ENCODE data around the gene CEBPA.

Gene CEBPA

GRCh38 chr19:33274663-33275558 lies 27.4 kb downstream of the CEBPA start:
- TF ChIP-seq, protein P1, sequence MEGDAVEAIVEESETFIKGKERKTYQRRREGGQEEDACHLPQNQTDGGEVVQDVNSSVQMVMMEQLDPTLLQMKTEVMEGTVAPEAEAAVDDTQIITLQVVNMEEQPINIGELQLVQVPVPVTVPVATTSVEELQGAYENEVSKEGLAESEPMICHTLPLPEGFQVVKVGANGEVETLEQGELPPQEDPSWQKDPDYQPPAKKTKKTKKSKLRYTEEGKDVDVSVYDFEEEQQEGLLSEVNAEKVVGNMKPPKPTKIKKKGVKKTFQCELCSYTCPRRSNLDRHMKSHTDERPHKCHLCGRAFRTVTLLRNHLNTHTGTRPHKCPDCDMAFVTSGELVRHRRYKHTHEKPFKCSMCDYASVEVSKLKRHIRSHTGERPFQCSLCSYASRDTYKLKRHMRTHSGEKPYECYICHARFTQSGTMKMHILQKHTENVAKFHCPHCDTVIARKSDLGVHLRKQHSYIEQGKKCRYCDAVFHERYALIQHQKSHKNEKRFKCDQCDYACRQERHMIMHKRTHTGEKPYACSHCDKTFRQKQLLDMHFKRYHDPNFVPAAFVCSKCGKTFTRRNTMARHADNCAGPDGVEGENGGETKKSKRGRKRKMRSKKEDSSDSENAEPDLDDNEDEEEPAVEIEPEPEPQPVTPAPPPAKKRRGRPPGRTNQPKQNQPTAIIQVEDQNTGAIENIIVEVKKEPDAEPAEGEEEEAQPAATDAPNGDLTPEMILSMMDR (IDR thresholded peaks at IDR 0.05; ENCODE audit: low read depth, low read length), result no peak
- H3K9me3 ChIP-seq, result no peaks in the 10 kb centered on the region
- H3K4me1 ChIP-seq, result peaks cover 6% of the 10 kb centered on the region
- no peaks in the 10 kb centered on the region for H3K27me3 ChIP-seq
- DNase-seq, result no peak
- H3K36me3 ChIP-seq, result no peaks in the 10 kb centered on the region
- H3K4me3 ChIP-seq (ENCODE audit: low read depth, low read length), result no peak overlapping the region

DNA sequence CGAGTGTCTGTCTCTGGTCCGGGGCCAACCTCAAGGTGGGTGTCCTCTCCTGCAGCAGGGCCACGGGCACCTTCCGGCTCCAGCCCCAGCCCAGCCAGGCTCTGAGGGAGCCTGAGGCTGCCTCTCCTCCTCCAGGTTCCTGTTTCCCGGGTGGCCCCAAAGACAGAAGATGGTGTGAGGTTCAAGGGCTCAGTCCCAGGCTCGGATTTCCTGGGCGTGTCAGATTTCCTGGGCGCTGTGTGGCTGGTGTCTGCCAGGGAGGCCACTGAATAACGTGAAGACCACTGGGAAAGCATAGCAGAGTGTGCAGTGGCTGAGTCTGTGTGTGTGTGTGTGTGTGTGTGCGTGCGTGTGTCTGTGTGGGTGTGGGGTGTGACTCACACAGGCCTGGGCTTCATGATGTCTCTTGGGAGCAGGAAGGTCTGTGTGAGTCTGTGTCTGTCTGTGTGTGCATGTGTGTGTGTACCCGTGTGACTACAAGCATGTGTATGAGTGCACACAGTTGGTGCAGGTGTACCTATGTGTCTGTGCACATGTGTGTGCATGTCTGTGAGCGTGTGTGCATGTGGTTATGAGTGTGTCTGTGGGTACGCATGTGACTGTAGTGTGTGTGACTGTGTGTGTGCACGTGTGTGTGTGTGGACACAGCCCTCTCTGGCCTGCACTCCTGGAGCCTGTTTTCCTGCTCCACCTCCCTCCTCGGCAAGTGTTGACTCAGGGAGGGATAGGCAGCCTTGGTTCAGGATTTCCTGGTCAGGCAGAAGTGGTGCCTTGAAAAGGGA lies 28.3 kb downstream of the CEBPA start:
- no peak overlapping the region for H3K4me3 ChIP-seq (ENCODE audit: low read depth, low read length)
- no peaks in the 10 kb centered on the region for H3K27me3 ChIP-seq
- TF ChIP-seq, protein P1 (IDR thresholded peaks at IDR 0.05; ENCODE audit: low read depth, low read length), result no peak
- H3K9me3 ChIP-seq, result no peaks in the 10 kb centered on the region
- no peaks in the 10 kb centered on the region for H3K36me3 ChIP-seq
- DNase-seq, result peak; percentile 63
- H3K4me1 ChIP-seq, result peaks cover 6% of the 10 kb centered on the region

DNA sequence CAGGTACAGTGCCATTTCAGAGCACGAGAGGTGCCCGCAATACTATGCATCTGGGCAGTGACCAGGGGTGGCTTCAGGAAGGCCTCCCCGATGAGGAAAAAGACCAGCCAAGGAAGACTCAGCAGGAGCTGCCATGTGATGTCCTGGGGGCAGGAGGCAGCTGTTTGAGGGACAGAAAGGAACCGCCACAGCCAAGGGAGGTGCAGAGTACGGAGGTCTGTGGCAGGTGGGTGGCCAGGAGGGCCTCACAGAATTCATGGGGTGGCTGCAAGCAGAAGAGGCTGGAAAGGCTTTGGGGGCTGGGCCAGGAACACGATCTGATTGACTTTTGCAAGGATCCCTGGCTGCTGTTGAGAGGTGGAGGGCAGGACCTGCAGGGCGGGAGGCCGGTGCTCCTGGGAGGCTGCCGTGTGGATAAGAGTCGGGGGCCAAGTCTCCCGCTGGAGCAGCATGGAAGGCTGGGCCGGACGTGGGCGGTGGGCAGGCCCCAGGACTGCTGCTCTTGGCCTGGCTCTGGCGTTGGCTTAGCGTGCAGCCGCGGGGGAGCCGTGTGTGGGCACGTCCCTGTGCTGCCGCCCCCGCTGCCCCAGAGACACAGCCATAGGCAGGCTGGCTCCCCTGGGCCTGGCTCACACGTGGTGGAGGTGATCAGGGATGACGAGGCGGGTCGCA lies 29.1 kb downstream of the CEBPA start:
- H3K4me3 ChIP-seq (ENCODE audit: low read depth, low read length), result no peak overlapping the region
- TF ChIP-seq, protein P1 (IDR thresholded peaks at IDR 0.05; ENCODE audit: low read depth, low read length), result no peak
- no peak for DNase-seq
- H3K4me1 ChIP-seq, result peaks cover 6% of the 10 kb centered on the region
- no peaks in the 10 kb centered on the region for H3K36me3 ChIP-seq
- H3K9me3 ChIP-seq, result no peaks in the 10 kb centered on the region
- no peaks in the 10 kb centered on the region for H3K27me3 ChIP-seq

DNA sequence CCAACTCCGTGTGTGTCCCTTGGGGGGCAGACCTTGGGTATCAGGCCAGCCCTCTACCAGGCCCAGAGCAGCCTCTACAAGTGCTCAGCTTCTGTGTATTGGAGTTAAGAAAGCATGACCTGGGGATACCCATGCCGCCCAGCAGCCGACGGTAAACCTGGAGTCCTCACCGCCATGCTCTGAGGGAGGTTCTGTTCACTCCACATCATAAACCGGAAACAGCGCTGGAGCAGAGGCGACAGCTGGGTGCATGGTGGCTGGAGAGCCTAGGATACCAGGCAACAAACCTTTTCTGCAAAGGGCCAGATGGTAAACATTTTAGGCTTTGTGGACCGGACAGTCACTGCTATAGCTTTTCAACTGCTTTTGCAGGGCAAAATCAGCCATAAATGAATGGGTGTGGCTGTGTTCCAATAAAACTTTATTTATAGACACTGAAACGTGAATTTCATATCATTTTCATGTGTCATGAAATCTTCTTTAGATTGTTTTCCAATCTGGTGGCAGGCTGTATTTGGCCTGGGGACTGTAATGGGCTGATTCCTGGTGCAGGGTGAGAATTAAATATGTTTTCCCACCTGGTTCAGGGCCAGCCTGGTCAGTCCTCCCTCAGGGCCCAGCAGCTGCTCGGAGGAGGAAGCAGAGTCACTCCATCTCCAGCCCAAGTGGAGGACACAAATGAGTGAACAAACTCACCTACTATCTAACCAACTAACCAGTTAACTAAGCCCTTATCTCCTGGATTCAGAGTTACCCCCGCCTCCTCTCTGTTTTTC lies 30.9 kb downstream of the CEBPA start:
- TF ChIP-seq, protein P1 (IDR thresholded peaks at IDR 0.05; ENCODE audit: low read depth, low read length), result no peak
- Histone ChIP-seq H3K27me3 (no peaks in the 10 kb centered on the region), H3K36me3 (no peaks in the 10 kb centered on the region), H3K4me3 (ENCODE audit: low read depth, low read length) (no peak overlapping the region), H3K4me1 (peaks cover 6% of the 10 kb centered on the region), H3K9me3 (no peaks in the 10 kb centered on the region)
- DNase-seq, result no peak

DNA sequence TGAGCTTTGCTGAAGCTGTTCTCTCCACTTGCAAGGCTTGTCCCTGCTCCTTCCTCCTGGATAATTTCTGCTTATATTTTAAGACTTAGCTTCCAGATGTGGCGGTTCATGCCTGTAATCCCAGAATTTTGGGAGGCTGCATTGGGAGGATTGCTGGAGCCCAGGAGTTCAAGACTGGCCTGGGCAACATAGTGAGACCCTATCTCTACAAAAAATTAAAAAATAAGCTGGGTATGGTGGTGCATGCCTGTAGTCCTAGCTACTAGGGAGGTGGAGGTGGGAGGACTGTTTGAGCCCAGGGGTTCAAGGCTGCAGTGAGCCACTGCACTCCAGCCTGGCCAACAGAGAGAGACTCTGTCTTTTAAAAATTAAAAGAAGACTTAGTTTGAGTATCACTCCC lies 31.6 kb downstream of the CEBPA start:
- Histone ChIP-seq H3K4me1 (peaks cover 6% of the 10 kb centered on the region), H3K36me3 (no peaks in the 10 kb centered on the region), H3K27me3 (no peaks in the 10 kb centered on the region), H3K4me3 (ENCODE audit: low read depth, low read length) (no peak overlapping the region), H3K9me3 (no peaks in the 10 kb centered on the region)
- TF ChIP-seq, protein P1 (IDR thresholded peaks at IDR 0.05; ENCODE audit: low read depth, low read length), result no peak
- DNase-seq, result no peak

Measured in BE2C (cell line).